Measurements from ENCODE around the gene MAEA.
A peak's percentile ranks its signal among the peaks of the same experiment; 100 is the strongest.
"Not testable (repeated sequence)": the region's sequence is repeated elsewhere in the genome, so short reads cannot be mapped to it uniquely, and the experiment has no call there.

MAEA gene

DNA sequence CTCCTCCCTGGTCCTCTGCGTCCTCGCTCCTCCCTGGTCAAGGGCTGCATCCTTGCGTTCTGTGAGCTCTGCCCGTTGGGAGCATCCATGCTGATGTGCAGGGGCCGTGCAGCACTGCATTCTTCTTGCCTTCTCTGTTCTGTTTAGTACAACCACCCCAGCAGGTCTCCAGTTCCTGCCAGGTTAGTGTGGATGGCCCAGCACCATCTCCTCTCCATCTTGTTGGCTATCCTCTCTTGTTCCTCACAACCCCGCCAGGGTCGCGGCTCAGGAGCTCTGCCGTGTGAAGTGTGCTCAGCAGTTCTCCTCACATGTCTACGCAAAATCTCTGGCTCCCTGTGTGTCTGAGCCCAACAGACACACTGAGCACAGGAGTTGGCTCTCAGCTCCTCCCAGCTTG, 10.4 kb upstream of the MAEA start:
- DNase-seq (ENCODE audit: low read depth): no peak

GRCh38 chr4:1283711-1284110, 6.0 kb upstream of the MAEA start:
- DNase-seq (ENCODE audit: low read depth): no peak

- DNase-seq (ENCODE audit: low read depth): no peak
Observed at GRCh38 chr4:1285151-1285789, 4.4 kb upstream of the MAEA start.

- DNase-seq (ENCODE audit: low read depth): no peak
Observed at GRCh38 chr4:1285790-1286553, 3.7 kb upstream of the MAEA start.

- no peak for DNase-seq (ENCODE audit: low read depth)
Observed at GRCh38 chr4:1288786-1289185, 905 bp upstream of the MAEA start.

GRCh38 chr4:1290165-1290977, 680 bp downstream of the MAEA start:
- DNase-seq (ENCODE audit: low read depth): no peak

- no peak for DNase-seq (ENCODE audit: low read depth)
Observed at GRCh38 chr4:1291091-1291490, 1.4 kb downstream of the MAEA start.

- DNase-seq (ENCODE audit: low read depth): no peak
Observed at GRCh38 chr4:1291996-1292702, 2.5 kb downstream of the MAEA start.

DNA sequence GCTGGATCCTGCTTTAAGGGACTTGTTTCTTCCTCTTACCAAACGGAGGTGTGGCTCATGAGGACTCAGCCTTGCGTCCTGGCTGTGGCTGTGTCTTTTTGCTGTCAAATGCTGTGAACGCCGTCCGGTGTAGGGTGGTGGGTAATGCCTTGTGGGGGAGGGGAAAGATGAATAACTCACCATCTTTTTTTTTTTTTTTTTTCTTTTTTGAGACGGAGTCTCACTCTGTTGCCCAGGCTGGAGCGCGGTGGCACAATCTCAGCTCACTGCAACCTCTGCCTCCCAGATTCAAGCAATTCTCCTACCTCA, 3.0 kb downstream of the MAEA start:
- not testable (repeated sequence) for DNase-seq (ENCODE audit: low read depth)

GRCh38 chr4:1293531-1293941, 3.8 kb downstream of the MAEA start:
- no peak for DNase-seq (ENCODE audit: low read depth)

DNA sequence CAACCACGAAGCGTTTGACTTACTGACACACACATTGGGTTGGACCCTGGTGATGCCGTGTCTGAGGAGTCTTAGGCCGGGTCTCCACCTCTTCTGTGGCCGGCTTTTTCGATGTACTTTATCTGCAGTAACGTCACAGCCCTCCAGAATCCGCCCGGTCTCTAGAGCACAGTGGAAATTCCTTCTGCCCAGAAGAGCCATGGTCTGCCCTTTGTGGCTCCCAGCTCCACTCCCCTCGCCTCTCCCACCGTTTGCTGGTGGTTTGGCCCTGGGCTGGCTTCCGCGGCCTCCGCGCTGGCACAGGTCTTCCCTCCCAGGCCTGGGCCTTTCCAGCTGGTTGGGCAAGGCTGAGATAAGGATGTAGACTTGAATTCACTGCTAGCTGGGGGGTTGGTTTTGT, 4.3 kb downstream of the MAEA start:
- peak; percentile 47 for DNase-seq (ENCODE audit: low read depth)

- no peak for DNase-seq (ENCODE audit: low read depth)
Observed at GRCh38 chr4:1294424-1294823, 4.7 kb downstream of the MAEA start.

DNA sequence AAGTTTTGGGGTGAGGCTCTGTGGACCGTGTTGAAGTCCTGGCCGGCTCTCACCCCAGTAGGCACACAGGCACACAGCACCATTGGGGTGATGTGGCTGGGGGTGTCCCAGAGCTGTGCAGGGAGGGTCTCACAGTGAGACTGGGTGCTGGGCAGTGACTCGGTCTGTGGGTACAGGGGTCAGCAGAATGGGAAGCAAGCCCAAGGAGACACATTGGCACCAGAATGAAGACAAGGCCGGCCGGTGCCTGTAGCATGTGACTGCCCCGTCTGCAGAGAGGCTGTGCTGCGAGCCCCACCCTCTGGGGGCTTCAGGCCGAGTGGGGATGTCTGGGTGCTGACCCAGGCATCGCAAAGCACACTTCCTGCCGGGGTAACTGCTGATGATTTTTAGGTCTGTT, 5.2 kb downstream of the MAEA start:
- no peak for DNase-seq (ENCODE audit: low read depth)

DNA sequence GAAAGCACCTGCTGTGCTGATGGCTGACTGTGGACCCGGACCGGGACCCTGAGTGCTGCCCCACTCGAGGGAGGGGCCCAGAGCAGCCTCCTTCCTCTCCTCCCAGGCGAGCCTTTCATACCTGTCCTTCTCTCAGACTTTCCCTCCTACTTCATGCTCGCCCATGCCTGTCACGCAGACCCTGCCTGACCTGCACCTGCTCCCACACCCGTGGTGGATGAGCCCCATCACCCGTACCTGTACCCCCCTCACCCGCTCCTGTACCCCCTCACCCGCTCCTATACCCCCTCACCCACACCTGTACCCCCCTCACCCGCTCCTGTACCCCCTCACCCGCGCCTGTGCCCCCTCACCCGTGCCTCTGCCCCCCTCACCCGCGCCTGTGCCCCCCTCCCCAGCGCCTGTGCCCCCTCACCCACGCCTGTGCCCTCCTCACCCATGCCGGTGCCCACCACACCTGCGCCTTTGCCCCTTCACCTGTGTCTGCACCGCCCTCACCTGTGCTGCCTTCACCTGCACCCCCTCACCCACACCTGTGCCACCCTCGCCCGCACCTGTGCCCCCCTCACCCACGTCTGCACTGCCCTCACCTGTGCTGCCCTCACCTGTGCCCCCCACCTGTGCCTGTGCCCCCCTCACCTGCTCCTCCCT, 5.8 kb downstream of the MAEA start:
- DNase-seq (ENCODE audit: low read depth): no peak

DNA sequence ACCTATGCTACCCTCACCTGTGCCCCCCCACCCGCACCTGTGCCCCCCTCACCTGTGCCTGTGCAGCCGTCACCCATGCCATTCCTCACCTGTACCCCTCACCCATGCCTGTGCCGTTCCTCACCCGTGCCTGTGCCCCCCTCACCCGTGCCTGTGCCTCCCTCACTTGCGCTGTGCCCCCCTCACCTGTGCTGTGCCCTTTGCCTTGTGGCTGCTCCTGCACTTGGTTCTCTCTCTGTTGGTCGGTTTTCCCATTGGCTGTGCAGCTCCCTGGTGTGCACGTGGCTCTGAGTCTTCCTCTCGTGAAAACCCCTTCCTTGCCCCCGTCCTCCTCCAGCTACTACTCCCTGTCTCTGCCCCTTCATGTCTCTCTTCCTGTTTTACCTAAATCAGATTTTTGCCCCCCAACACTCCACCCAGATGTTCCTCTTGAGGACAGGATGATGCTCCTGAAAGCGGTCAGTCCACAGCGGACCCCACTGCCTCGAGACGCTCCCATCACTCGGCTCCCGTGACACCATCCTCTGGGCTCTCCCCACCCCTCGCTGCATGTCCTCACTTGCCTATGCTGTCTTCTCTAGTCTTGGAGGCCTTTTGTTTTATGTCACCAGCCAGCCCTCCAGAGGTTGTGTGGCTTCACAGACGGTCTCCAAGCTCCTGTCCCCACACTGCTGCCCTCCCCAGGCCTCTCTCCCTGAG, 6.8 kb downstream of the MAEA start:
- no peak for DNase-seq (ENCODE audit: low read depth)

- no peak for DNase-seq (ENCODE audit: low read depth)
Observed at GRCh38 chr4:1297023-1297395, 7.3 kb downstream of the MAEA start.

DNA sequence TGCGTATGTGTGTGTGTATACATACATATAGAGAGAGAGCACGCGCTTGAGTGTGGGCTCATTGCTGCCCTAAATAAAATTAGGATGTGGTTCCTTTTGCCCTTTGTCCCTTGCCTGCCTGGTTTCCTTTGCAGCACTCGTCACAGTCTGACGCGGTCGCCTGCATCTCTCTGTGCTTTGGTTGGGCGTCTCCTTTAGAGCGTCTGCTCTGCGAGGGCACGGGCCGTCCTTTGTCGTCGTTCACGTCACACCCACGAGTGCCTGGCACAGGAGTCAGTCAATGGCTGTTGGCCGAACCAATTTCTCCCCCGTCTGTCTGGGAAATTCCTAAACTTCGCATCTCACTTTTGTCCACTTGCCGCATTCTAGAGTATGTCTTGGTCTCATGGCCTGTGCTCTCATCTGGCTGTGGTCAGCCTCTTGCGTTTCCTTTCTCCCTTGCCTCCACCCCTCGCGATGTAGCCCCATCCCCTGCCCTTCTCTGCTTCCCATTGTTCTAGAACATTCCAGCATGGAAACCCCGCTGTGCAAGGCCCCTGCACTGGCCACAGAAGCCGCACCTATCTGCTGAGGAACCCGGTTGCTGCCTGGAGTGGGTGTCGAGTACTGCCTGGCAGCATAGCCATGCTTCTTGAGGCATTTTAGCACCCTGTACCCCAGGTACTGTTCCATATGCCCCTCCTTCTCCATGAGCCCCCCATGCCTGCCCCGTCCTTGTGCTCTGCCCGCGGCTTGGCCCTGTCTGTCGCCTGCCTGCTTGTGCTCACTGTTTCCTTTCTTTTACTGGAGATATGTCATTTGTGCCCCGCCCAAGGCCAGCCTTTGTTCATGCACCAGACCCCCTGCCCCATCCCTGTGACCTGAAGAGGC, 8.0 kb downstream of the MAEA start:
- DNase-seq (ENCODE audit: low read depth): no peak

GRCh38 chr4:1298461-1298860, 8.8 kb downstream of the MAEA start:
- DNase-seq (ENCODE audit: low read depth): no peak

DNA sequence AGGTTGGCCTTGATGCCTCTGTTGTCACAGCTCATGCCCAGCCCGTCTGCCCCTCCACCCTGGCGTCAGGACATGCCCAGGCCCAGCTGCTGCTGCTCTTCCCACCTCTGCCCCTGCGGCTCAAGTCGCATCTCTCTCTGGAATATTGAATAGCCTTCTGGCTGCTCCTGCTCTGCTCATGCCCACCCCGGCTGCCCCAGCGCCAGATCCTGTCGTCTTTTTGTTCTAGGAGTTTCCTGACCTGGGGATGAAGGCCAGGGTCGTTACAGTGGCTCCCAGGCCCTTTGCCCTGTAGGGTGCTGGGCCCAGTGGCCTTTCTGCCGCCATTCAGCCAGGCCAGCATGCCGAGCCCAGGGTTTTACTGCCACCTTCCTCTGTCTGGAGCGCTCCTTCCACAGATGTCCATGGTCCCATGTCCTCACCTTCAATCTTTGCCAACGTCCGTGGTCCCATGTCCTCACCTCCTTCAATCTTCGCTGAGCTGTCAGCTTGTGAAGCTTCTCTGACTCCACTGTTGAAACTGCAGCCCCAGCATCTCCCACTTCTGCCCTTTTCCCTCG, 9.7 kb downstream of the MAEA start:
- DNase-seq (ENCODE audit: low read depth): no peak

Data from stromal cell of bone marrow (primary cell).